GM18861 (cell line): Measurements from ENCODE around the gene BBS10.
"Not testable (repeated sequence)": the region's sequence is repeated elsewhere in the genome, so short reads cannot be mapped to it uniquely, and the experiment has no call there.

Experiments used
- ATAC-seq: cut with Tn5 transposase; IDR thresholded peaks from one replicate; pipeline ENCODE4 v1.9.1; 2021; ENCODE audit not compliant: unreplicated experiment

The BBS10 gene

GRCh38 chr12:76332606-76333005 lies 15.6 kb downstream of the BBS10 start:
- ATAC-seq: no peak

DNA sequence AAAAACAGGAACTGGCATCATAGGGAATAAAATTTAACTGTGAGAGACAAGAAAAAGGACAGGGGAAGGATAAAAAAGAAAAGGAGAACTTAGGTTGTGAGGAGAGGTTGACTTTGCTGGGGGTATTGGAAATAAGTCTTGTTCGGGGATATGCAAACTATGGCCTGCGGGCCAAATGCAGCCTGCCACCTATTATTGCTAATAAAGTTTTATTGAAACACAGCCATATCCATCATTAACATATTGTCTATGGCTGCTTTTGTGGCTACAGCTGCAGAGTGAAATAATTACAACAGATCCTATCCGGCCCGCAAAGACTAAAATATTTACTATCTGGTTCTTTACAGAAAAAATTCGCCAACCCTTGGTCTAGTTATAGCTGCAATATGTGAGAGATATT lies 18.6 kb downstream of the BBS10 start:
- ATAC-seq: no peak

DNA sequence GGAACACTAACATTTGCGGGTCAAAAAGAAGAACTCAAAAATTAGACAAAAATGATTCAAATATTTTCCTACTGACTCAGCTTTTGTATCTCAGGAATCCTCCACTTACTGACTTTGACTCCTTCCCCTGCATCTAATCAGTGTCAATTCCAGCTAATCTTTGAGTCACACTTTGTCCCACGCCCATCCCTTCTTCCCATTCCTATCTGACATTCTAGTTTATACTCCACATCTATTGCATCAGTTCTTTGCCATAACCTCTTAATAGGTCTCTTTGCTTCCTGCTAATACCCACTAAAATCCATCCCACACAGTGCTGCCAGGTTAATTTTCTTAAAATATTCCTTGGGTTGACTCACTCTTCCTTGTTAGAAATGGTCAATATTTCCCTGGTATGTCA lies 19.1 kb downstream of the BBS10 start:
- no peak for ATAC-seq

- ATAC-seq: not testable (repeated sequence)
Observed at GRCh38 chr12:76319595-76320319, 28.5 kb downstream of the BBS10 start.

- ATAC-seq: no peak
Observed at GRCh38 chr12:76318773-76319594, 29.2 kb downstream of the BBS10 start.

DNA sequence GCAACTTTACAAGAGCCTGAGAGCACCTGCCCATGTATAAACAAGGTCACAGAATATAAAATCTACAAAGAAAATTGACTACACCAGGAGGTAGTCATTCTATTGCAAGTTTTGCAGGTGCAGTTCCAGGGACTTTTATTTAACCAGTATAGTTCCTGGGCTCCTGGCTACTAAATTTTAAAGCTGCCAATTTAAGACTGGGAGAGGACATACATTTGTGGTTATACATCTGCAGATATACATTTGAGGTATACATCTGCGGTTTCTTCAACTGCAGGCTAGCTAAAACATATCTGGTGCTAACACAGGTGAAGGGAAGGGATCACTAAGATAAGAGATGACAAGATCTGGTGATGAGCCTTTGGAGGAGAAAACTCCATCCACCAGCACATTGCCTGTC lies 30.2 kb downstream of the BBS10 start:
- no peak for ATAC-seq

GRCh38 chr12:76316468-76316867 lies 31.7 kb downstream of the BBS10 start:
- ATAC-seq: no peak

GRCh38 chr12:76313299-76313698 lies 34.9 kb downstream of the BBS10 start:
- no peak for ATAC-seq

DNA sequence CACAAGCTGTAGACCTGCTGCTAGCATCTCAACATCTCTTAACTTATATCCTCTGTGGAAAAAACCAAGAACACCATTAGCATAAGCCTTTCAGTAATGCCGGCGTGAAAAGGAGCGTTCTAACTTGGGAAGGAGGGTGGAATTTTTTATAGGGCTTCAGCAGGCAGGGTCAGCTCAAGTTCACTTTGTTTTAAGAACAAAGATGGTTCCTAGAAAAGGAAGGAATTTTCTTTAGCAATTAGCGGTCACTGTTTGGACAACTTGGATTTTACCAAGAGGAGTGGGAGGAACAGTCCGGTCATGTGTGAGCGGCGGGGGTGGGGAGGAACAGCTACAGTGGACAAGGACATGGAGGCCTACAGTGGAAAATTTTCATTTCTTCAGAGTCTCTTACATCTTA lies 35.9 kb downstream of the BBS10 start:
- ATAC-seq: no peak

DNA sequence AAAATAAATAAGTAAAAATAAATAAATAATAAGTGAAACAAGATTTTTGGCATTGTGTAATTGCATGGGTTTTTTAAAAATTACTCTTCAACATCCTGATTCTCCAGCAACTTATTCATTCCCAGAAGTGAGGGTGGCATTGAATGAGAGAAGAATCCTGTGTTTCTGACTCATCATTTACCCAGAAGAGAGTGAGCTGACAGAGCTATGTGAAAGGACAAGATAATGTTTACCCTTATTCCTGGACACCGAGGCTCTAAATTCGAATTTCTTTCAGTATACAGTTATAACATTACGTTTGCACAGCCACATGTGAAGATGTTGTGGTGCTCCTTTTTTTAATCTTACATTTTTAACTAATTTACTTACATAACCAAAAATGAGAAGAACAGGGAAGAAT lies 36.4 kb downstream of the BBS10 start:
- ATAC-seq: no peak

DNA sequence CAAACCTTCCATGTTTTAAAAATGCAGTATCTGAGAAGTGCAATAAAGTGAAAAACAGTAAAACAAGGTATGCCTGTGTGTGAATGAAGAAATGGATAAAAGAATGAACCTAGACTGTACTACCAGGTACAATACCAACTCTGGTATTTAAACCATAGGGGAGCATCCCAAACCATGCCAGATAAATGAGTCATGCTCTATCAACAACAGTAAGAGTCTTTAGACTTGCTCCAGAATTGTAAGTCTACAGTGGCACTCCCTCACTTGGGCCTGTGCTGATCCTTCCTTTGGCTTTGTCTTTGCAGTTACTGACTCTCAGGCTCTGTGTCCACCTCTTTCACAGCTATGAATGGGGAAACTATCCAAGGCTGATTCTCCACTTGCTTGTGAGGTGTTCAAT lies 38.1 kb downstream of the BBS10 start:
- no peak for ATAC-seq

- no peak for ATAC-seq
Observed at GRCh38 chr12:76308866-76309265, 39.3 kb downstream of the BBS10 start.

GRCh38 chr12:76307083-76307482 lies 41.1 kb downstream of the BBS10 start:
- no peak for ATAC-seq

- no peak for ATAC-seq
Observed at GRCh38 chr12:76303989-76304460, 44.2 kb downstream of the BBS10 start.

DNA sequence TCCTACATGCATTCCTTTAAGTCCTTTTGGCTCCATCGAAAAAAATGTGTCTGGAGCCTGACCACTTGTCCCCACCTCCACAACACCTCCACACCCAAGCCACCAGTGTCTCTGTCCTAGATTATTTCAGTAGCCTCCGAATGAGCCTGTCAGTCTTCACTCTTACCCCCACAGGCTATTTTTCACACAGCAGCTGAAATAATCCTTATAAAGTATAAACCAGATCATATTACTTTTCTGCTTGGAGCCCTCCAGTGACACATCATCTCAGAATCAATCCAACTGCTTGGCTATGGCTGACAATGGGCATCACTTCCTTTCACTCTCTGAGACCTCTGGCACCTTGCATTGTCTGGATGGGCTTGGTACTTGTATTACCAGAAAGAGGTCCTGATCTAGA lies 44.9 kb downstream of the BBS10 start:
- ATAC-seq: no peak

- no peak for ATAC-seq
Observed at GRCh38 chr12:76300297-76300665, 47.9 kb downstream of the BBS10 start.

DNA sequence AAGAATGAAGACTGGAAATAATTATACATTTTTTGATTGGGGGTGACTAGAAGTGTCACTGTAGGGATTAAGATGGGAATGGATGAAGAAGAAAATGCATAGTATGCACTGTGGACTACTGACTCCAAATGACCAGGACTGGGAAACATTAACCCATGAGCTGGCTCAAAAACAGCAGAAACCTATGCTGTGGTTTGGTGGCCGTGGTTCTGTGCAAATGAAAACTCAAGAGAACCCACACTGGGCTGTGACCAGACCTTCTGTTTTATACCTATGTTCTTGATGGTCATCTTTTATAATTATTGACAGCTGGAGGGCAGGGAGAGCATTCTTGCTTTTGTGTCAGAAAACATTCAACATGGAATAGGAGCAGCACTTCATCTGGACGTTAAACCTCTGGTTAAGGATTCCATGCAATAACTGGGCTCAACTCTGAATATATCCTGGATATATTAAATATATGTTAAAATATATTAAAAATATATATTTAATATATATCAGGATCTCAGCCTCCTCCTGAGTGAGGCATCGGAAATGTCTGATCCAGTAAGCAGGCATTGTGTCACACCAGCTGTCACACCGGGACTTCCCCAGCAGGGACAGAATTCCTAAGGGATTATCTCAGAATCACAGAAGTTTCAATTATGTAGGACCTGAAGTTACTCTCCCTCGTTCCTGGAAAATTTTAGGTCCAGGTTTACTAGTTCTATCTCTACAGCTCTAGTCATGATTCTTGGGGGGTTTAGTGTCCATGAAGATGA lies 48.5 kb downstream of the BBS10 start:
- no peak for ATAC-seq
